ENCODE results near the gene ALK.

The ALK gene

DNA sequence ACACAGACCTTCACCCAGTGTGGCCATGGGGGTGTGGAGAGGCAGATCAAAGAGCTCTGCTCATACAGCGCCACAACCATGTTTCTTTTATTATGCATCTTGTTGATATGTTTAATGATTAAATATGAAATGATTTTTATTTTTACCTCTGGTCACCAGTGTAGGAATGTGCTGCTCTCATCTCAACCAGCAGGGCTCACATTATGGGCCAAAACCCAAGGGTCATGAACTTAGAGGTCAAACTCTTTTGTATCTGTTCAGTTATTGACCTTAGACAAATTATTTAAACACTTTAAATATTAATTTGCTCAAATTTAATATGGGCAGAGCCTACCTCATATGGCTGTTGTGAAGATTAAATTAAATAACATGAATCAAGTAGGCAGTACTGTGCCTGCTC, 386.2 kb downstream of the ALK start:
- no peak overlapping the region for H3K9ac ChIP-seq
- H4K20me1 ChIP-seq (ENCODE audit: insufficient read depth), result no peaks in the 10 kb centered on the region
- no peaks in the 10 kb centered on the region for H3K27me3 ChIP-seq (ENCODE audit: insufficient read depth, low read depth)
- TF ChIP-seq, protein P1, sequence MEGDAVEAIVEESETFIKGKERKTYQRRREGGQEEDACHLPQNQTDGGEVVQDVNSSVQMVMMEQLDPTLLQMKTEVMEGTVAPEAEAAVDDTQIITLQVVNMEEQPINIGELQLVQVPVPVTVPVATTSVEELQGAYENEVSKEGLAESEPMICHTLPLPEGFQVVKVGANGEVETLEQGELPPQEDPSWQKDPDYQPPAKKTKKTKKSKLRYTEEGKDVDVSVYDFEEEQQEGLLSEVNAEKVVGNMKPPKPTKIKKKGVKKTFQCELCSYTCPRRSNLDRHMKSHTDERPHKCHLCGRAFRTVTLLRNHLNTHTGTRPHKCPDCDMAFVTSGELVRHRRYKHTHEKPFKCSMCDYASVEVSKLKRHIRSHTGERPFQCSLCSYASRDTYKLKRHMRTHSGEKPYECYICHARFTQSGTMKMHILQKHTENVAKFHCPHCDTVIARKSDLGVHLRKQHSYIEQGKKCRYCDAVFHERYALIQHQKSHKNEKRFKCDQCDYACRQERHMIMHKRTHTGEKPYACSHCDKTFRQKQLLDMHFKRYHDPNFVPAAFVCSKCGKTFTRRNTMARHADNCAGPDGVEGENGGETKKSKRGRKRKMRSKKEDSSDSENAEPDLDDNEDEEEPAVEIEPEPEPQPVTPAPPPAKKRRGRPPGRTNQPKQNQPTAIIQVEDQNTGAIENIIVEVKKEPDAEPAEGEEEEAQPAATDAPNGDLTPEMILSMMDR (conservative IDR thresholded peaks at IDR 0.05; ENCODE audit: low read depth, low read length), result no peak
- no peak overlapping the region for H3K27ac ChIP-seq
- H3K4me2 ChIP-seq, result no peak overlapping the region
- no peaks in the 10 kb centered on the region for H3K36me3 ChIP-seq (ENCODE audit: insufficient read depth)
- no peak overlapping the region for H2AFZ ChIP-seq (ENCODE audit: low read depth)
- no peaks in the 10 kb centered on the region for H3K4me1 ChIP-seq (ENCODE audit: low read depth, poor library complexity, severe bottlenecking)
- no peak overlapping the region for H3K4me3 ChIP-seq (IDR thresholded peaks at IDR 0.05; ENCODE audit: insufficient read depth, low read depth, low read length)
- no peaks in the 10 kb centered on the region for H3K79me2 ChIP-seq (ENCODE audit: insufficient read depth, low read depth)

DNA sequence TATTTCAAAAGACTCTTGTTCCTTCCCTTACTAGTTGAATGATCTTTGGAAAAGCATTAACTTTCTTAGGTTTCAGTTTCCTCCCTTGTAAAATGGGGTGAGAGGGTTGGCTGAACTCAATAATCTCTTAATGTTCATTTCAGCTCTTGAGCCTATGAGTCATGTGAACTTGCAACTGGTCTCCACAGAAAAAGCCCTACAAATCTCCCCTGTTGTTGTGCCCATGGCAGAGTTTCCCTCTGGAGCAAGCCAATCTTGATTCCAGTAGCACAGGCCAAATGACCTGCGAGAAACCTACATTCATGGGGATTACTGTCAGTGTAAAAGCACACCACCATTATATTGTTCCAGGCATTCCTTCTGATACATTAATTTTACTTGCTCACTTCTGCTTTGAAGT, 388.9 kb downstream of the ALK start:
- no peak overlapping the region for H3K27ac ChIP-seq
- no peak overlapping the region for H3K4me2 ChIP-seq

DNA sequence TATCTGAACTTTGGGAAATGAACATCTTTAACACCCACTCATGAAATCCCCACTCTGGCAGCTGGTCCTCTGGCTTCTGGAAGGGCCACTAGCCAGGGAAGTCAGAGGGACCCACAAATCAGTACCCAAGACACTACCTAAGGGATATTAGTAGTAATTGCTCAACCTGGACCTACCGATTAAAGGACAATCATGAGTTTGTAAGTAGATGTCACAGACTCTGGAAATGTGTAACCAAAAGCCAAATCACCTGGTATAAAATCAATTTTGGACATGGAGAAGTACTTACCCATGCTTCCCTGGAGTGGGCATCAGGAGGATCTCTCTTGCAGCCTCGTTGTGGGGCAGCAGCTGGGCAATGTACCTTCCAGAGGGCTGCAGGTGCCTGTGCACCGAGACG, 389.8 kb downstream of the ALK start:
- Histone ChIP-seq H3K27me3 (ENCODE audit: insufficient read depth, low read depth) (no peaks in the 10 kb centered on the region), H3K4me1 (ENCODE audit: low read depth, poor library complexity, severe bottlenecking) (no peaks in the 10 kb centered on the region), H3K36me3 (ENCODE audit: insufficient read depth) (no peaks in the 10 kb centered on the region), H3K79me2 (ENCODE audit: insufficient read depth, low read depth) (no peaks in the 10 kb centered on the region), H4K20me1 (ENCODE audit: insufficient read depth) (no peaks in the 10 kb centered on the region), H2AFZ (ENCODE audit: low read depth) (no peak overlapping the region), H3K27ac (no peak overlapping the region), H3K9ac (no peak overlapping the region), H3K4me2 (no peak overlapping the region), H3K4me3 (IDR thresholded peaks at IDR 0.05; ENCODE audit: insufficient read depth, low read depth, low read length) (no peak overlapping the region)
- TF ChIP-seq, protein P1 (conservative IDR thresholded peaks at IDR 0.05; ENCODE audit: low read depth, low read length), result no peak

More for the DNA sequence above, 388.9 kb downstream of the ALK start:
- Histone ChIP-seq H2AFZ (ENCODE audit: low read depth) (no peak overlapping the region), H3K36me3 (ENCODE audit: insufficient read depth) (no peaks in the 10 kb centered on the region), H4K20me1 (ENCODE audit: insufficient read depth) (no peaks in the 10 kb centered on the region), H3K4me1 (ENCODE audit: low read depth, poor library complexity, severe bottlenecking) (no peaks in the 10 kb centered on the region), H3K4me3 (IDR thresholded peaks at IDR 0.05; ENCODE audit: insufficient read depth, low read depth, low read length) (no peak overlapping the region), H3K27me3 (ENCODE audit: insufficient read depth, low read depth) (no peaks in the 10 kb centered on the region), H3K9ac (no peak overlapping the region), H3K79me2 (ENCODE audit: insufficient read depth, low read depth) (no peaks in the 10 kb centered on the region)
- TF ChIP-seq, protein P1 (conservative IDR thresholded peaks at IDR 0.05; ENCODE audit: low read depth, low read length), result no peak

DNA sequence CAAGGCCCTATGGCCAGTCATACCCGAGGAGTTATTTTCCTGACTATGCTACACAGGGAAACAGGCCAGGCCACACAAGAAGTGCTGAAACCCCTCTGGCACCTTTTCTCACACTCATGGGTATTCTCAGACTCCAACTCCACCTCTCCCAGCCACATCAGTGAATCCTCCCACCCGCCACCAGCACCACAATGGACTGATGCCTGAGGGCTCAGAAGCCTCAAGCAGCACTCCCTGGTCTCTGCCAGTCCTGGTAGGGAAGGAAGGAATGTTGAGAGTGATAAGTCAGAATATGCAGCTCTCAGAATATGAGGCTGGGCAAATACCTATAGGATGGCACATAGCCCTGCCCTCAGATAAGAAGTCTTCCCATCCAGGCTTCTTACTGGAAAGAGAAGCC, 391.1 kb downstream of the ALK start:
- no peak overlapping the region for H3K4me2 ChIP-seq
- H3K27ac ChIP-seq, result no peak overlapping the region
- no peak overlapping the region for H3K4me3 ChIP-seq (IDR thresholded peaks at IDR 0.05; ENCODE audit: insufficient read depth, low read depth, low read length)
- no peaks in the 10 kb centered on the region for H3K79me2 ChIP-seq (ENCODE audit: insufficient read depth, low read depth)
- H3K36me3 ChIP-seq (ENCODE audit: insufficient read depth), result no peaks in the 10 kb centered on the region
- H4K20me1 ChIP-seq (ENCODE audit: insufficient read depth), result no peaks in the 10 kb centered on the region
- no peaks in the 10 kb centered on the region for H3K4me1 ChIP-seq (ENCODE audit: low read depth, poor library complexity, severe bottlenecking)
- TF ChIP-seq, protein P1 (conservative IDR thresholded peaks at IDR 0.05; ENCODE audit: low read depth, low read length), result no peak
- no peaks in the 10 kb centered on the region for H3K27me3 ChIP-seq (ENCODE audit: insufficient read depth, low read depth)
- H2AFZ ChIP-seq (ENCODE audit: low read depth), result no peak overlapping the region
- no peak overlapping the region for H3K9ac ChIP-seq
